ENCODE results near the gene GDPD2. TPM values are rescaled to one million over a fixed set of nuclear protein-coding genes. Genes with fewer than 3 reads are reported as not detected.

The GDPD2 gene
- total RNA-seq, 1 experiment from 2014 or later: 0.84 TPM

DNA sequence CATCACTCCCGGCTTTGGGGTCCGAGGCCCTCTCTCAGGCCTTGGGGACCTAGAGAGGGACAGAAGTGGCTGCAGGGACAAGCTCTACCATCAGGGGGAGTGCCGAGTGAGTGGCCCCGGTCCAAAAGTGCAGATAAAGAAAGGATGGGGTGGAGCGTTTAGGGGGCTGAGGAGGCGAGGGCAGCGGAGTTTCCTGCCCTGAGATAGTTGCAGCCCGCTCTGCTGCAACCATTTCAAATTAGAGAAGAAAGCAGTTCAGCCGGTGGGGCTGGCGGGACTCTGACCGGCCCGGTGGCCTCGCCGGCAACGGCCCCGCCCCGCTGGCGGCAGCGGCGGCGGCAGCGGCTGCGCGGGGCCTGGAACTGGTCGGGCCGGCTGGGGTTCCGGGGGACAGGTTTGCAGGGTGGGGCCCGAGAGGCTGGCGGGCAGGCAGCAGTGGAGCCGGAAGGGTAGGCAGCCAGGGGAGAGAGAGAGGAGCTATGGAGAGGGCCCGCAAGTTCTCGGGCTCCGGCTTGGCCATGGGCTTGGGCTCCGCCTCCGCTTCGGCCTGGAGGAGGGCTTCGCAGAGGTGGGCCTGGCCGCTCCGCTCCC lies 29.1 kb downstream of the GDPD2 start:
- intact Hi-C loops (cut with micrococcal nuclease; ENCODE audit: unreplicated experiment): loop anchor here (5.0 kb wide), 2 partner anchors 310 to 515 kb away; no protein-coding TSS in a partner anchor
- ChIA-PET CTCF (interaction anchor here (1.0 kb wide), 1 partner anchor 212 kb away, joined by 4 read pairs; no protein-coding TSS in a partner anchor), POLR2A (ENCODE audit: low non-redundant PET) (no interaction called here)
- Histone ChIP-seq H3K27me3 (replicated peaks; ENCODE audit: insufficient read depth, low read depth, low read length, poor library complexity) (no peaks in the 10 kb centered on the region), H3K36me3 (ENCODE audit: insufficient read depth, low read length, poor library complexity, severe bottlenecking) (no peaks in the 10 kb centered on the region), H3K4me1 (ENCODE audit: insufficient read depth, low read length, poor library complexity, severe bottlenecking) (no peaks in the 10 kb centered on the region), H3K4me3 (ENCODE audit: low read depth, low read length, poor library complexity, severe bottlenecking) (peak overlapping the region; percentile 61), H3K9me3 (ENCODE audit: low read depth, low read length, poor library complexity, severe bottlenecking) (no peaks in the 10 kb centered on the region), H3K27ac (ENCODE audit: low read depth, low read length, poor library complexity, severe bottlenecking) (no peak overlapping the region)
- no TSS peak for BruUV-seq (replicated peaks)
- DNase-seq (ENCODE audit: low spot score): peak; percentile 57
- TF ChIP-seq EZH2 (IDR thresholded peaks at IDR 0.05; ENCODE audit: borderline replicate concordance, low read depth, low read length, poor library complexity, severe bottlenecking): no peak
- TF ChIP-seq, protein P1, sequence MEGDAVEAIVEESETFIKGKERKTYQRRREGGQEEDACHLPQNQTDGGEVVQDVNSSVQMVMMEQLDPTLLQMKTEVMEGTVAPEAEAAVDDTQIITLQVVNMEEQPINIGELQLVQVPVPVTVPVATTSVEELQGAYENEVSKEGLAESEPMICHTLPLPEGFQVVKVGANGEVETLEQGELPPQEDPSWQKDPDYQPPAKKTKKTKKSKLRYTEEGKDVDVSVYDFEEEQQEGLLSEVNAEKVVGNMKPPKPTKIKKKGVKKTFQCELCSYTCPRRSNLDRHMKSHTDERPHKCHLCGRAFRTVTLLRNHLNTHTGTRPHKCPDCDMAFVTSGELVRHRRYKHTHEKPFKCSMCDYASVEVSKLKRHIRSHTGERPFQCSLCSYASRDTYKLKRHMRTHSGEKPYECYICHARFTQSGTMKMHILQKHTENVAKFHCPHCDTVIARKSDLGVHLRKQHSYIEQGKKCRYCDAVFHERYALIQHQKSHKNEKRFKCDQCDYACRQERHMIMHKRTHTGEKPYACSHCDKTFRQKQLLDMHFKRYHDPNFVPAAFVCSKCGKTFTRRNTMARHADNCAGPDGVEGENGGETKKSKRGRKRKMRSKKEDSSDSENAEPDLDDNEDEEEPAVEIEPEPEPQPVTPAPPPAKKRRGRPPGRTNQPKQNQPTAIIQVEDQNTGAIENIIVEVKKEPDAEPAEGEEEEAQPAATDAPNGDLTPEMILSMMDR (conservative IDR thresholded peaks at IDR 0.05; ENCODE audit: low read depth, low read length): peak; percentile 70

DNA sequence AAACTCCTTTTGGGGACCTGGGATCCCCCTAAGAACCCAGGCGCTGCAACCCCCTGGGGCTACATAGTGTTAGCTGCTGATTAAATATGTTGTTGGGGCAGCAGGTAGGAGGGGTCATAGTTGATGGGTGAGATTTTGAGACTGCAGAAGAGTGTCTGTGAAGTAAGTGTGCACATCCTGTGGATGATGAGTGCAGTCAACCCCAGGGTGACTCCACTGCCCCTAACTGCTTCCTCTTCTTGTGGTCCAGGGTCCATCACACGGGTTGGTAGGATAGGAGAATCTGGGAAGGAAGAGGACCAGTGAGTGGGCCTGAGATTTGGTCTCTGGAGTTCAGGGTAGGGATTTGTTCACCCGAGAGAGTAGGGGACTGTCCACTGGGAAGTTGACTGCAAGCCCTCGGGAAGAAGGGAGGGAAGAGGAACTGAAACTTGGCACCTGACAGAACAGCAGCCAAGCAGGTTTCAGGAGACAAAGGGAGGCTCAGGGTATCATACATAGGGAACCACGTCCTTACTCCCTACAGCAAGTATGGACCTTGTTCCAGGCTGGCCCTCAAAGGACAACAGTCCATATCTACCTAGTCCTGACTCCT lies 30.0 kb downstream of the GDPD2 start:
- no peak for DNase-seq (ENCODE audit: low spot score)
- H3K4me1 ChIP-seq (ENCODE audit: insufficient read depth, low read length, poor library complexity, severe bottlenecking): no peaks in the 10 kb centered on the region
- H3K4me3 ChIP-seq (ENCODE audit: low read depth, low read length, poor library complexity, severe bottlenecking): peak overlapping the region; percentile 61
- TF ChIP-seq, protein P1 (conservative IDR thresholded peaks at IDR 0.05; ENCODE audit: low read depth, low read length): no peak
- no peak for TF ChIP-seq EZH2 (IDR thresholded peaks at IDR 0.05; ENCODE audit: borderline replicate concordance, low read depth, low read length, poor library complexity, severe bottlenecking)
- CTCF ChIA-PET: no interaction called here
- POLR2A ChIA-PET (ENCODE audit: low non-redundant PET): no interaction called here
- intact Hi-C loops (cut with micrococcal nuclease; ENCODE audit: unreplicated experiment): loop anchor here (5.0 kb wide), 2 partner anchors 309 to 514 kb away; no protein-coding TSS in a partner anchor
- no TSS peak for BruUV-seq (replicated peaks)
- H3K9me3 ChIP-seq (ENCODE audit: low read depth, low read length, poor library complexity, severe bottlenecking): no peaks in the 10 kb centered on the region
- H3K27ac ChIP-seq (ENCODE audit: low read depth, low read length, poor library complexity, severe bottlenecking): no peak overlapping the region
- no peaks in the 10 kb centered on the region for H3K27me3 ChIP-seq (replicated peaks; ENCODE audit: insufficient read depth, low read depth, low read length, poor library complexity)
- no peaks in the 10 kb centered on the region for H3K36me3 ChIP-seq (ENCODE audit: insufficient read depth, low read length, poor library complexity, severe bottlenecking)

DNA sequence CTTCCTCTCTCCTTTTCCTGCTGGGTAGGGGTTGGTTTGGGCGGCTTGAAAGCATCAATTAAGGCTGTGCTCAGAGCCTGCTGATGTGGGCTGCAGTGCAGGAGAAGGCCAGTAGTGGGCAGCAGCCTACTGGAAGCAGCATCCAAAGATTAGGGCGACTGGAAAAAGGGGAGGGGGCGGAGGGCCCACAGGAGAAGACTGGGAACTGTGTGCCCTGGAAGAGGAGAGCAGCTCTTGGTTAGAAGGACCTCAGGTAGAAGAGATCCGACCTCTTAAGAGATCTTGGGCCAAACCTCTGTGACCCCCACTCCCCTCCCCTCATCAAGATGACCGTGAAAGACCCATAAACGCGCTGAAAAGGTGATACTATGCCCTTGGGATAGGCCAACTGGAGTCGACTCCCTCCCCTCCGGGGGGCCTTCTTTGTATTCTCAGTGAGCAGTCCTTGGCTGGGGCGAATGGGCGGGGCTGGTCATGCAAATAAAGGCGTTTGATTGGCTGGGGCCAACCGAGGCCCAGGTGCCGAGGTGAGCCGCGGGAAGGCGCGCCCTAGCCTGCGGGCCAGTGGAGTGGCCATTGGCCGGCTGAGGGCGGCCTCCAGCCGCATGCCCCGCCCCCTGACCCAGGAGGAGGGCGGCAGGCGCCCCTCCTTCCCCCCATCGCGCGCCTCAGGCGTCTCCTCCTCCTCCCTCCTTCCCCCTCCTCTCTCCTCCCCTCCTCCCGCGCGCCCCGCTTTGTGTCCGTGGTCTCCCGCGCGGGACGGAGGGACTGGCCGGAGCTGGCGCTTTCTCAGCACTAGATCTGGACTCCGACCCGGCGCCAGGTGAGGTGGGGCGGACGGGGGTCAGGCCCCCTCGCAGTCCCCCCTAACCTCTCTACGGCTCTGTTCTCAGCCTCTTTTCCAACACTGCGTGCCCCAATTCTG lies 31.6 kb downstream of the GDPD2 start:
- H3K4me3 ChIP-seq (ENCODE audit: low read depth, low read length, poor library complexity, severe bottlenecking): peak overlapping the region; percentile 53
- TF ChIP-seq, protein P1 (conservative IDR thresholded peaks at IDR 0.05; ENCODE audit: low read depth, low read length): peak; percentile 91
- no peak for TF ChIP-seq EZH2 (IDR thresholded peaks at IDR 0.05; ENCODE audit: borderline replicate concordance, low read depth, low read length, poor library complexity, severe bottlenecking)
- BruUV-seq (replicated peaks): no TSS peak
- H3K4me1 ChIP-seq (ENCODE audit: insufficient read depth, low read length, poor library complexity, severe bottlenecking): no peaks in the 10 kb centered on the region
- peak overlapping the region; percentile 76 for H3K27ac ChIP-seq (ENCODE audit: low read depth, low read length, poor library complexity, severe bottlenecking)
- peak; percentile 87 for DNase-seq (ENCODE audit: low spot score)
- H3K36me3 ChIP-seq (ENCODE audit: insufficient read depth, low read length, poor library complexity, severe bottlenecking): no peaks in the 10 kb centered on the region
- ChIA-PET POLR2A (ENCODE audit: low non-redundant PET) (no interaction called here), CTCF (interaction anchor here (0.6 to 0.8 kb wide), 4 partner anchors 21 to 307 kb away, joined by 3 to 4 read pairs (median 3); no protein-coding TSS in a partner anchor)
- H3K9me3 ChIP-seq (ENCODE audit: low read depth, low read length, poor library complexity, severe bottlenecking): no peaks in the 10 kb centered on the region
- no peaks in the 10 kb centered on the region for H3K27me3 ChIP-seq (replicated peaks; ENCODE audit: insufficient read depth, low read depth, low read length, poor library complexity)
- intact Hi-C loops (cut with micrococcal nuclease; ENCODE audit: unreplicated experiment): loop anchor here (1.0 to 5.0 kb wide), 4 partner anchors 100 to 513 kb away; no protein-coding TSS in a partner anchor
